SIG-M5 treated with dmso at 0.1 percent for 504 hours (cell line): ENCODE results near the gene TBL1XR1.
"Not testable (repeated sequence)": the region's sequence is repeated elsewhere in the genome, so short reads cannot be mapped to it uniquely, and the experiment has no call there.

Experiments used
- DNase-seq: peaks from one replicate; lab custom pipeline; 2025; ENCODE audit not compliant: unreplicated experiment; lab: John Stamatoyannopoulos, UW

The TBL1XR1 gene

GRCh38 chr3:177208781-177209180, 11.5 kb upstream of the TBL1XR1 start:
- DNase-seq = no peak

- no peak for DNase-seq
Observed at GRCh38 chr3:177208223-177208622, 10.9 kb upstream of the TBL1XR1 start.

- no peak for DNase-seq
Observed at GRCh38 chr3:177206936-177207335, 9.7 kb upstream of the TBL1XR1 start.

- DNase-seq = no peak
Observed at GRCh38 chr3:177203689-177204395, 6.6 kb upstream of the TBL1XR1 start.

- DNase-seq = not testable (repeated sequence)
Observed at GRCh38 chr3:177203016-177203415, 5.7 kb upstream of the TBL1XR1 start.

- DNase-seq = peak; percentile 94
Observed at GRCh38 chr3:177201700-177202397, 4.6 kb upstream of the TBL1XR1 start.

- no peak for DNase-seq
Observed at GRCh38 chr3:177199206-177199760, 2.0 kb upstream of the TBL1XR1 start.

- peak; percentile 73 for DNase-seq
Observed at GRCh38 chr3:177197727-177198460, 612 bp upstream of the TBL1XR1 start.

- peak; percentile 51 for DNase-seq
Observed at GRCh38 chr3:177196456-177197040, 734 bp downstream of the TBL1XR1 start.

GRCh38 chr3:177196008-177196455, 1.2 kb downstream of the TBL1XR1 start:
- DNase-seq = peak; percentile 64

GRCh38 chr3:177195242-177195991, 1.9 kb downstream of the TBL1XR1 start:
- DNase-seq = peak; percentile 70

GRCh38 chr3:177194299-177194698, 3.0 kb downstream of the TBL1XR1 start:
- DNase-seq = no peak

GRCh38 chr3:177193688-177194268, 3.5 kb downstream of the TBL1XR1 start:
- no peak for DNase-seq

GRCh38 chr3:177193275-177193674, 4.0 kb downstream of the TBL1XR1 start:
- DNase-seq = not testable (repeated sequence)

- DNase-seq = peak; percentile 67
Observed at GRCh38 chr3:177190756-177191681, 6.3 kb downstream of the TBL1XR1 start.

GRCh38 chr3:177190184-177190583, 7.1 kb downstream of the TBL1XR1 start:
- DNase-seq = not testable (repeated sequence)

GRCh38 chr3:177188325-177188724, 9.0 kb downstream of the TBL1XR1 start:
- not testable (repeated sequence) for DNase-seq

- DNase-seq = no peak
Observed at GRCh38 chr3:177186306-177186705, 11.0 kb downstream of the TBL1XR1 start.

GRCh38 chr3:177185035-177185574, 12.2 kb downstream of the TBL1XR1 start:
- DNase-seq = no peak
